OCI-LY1 (cell line): ENCODE measurements around the gene RPRD2.

ENCODE experiments used
- H2AFZ ChIP-seq: fragments of 200-600 bp; sonication (generic), shearing (Covaris generic); 2 replicates; pipeline ENCODE4 v1.6.0; 2014; ENCODE audit warnings: antibody characterized with exemption, mild to moderate bottlenecking, low read length
- H3F3A ChIP-seq: fragments of 200-600 bp; sonication (generic), shearing (Covaris generic); 2 replicates; pipeline ENCODE4 v1.6.0; 2014; ENCODE audit warnings: mild to moderate bottlenecking, antibody characterized with exemption, low read length, moderate library complexity; ENCODE audit not compliant: insufficient read depth
- H3K27ac ChIP-seq: fragments of 200-600 bp; sonication (generic); 2 replicates; pipeline ENCODE4 v1.5.1; 2014; ENCODE audit warnings: low read length, mixed run types, mild to moderate bottlenecking, low read depth; ENCODE audit not compliant: poor library complexity, severe bottlenecking
- H3K27me3 ChIP-seq: fragments of 200-600 bp; sonication (generic); 2 replicates; pipeline ENCODE4 v1.6.0; 2014; ENCODE audit warnings: antibody characterized with exemption, mild to moderate bottlenecking, low read length, moderate library complexity; ENCODE audit not compliant: insufficient read depth
- H3K36me3 ChIP-seq: fragments of 200-600 bp; sonication (generic); 2 replicates; pipeline ENCODE4 v1.6.1; 2014; ENCODE audit warnings: mild to moderate bottlenecking, antibody characterized with exemption, low read length, moderate library complexity, mixed read lengths; ENCODE audit not compliant: insufficient read depth
- H3K4me1 ChIP-seq: fragments of 200-600 bp; sonication (generic); 2 replicates; pipeline ENCODE4 v1.5.1; 2014; ENCODE audit warnings: mild to moderate bottlenecking, low read length, moderate library complexity; ENCODE audit not compliant: insufficient read depth, severe bottlenecking
- H3K4me2 ChIP-seq: fragments of 200-600 bp; sonication (generic), shearing (Covaris generic); 2 replicates; pipeline ENCODE4 v1.6.1; 2014; ENCODE audit warnings: low read length
- H3K4me3 ChIP-seq: fragments of 200-600 bp; sonication (generic); 2 replicates; pipeline ENCODE4 v1.5.1; 2014; ENCODE audit warnings: low read length, low read depth, mild to moderate bottlenecking, mixed read lengths; ENCODE audit not compliant: poor library complexity, severe bottlenecking
- H3K79me2 ChIP-seq: fragments of 200-600 bp; shearing (Covaris generic); 2 replicates; pipeline ENCODE4 v1.6.1; 2016; ENCODE audit warnings: mixed run types, low read length, mixed read lengths; ENCODE audit not compliant: insufficient read depth
- H3K9ac ChIP-seq: fragments of 200-600 bp; sonication (generic), shearing (Covaris generic); 2 replicates; pipeline ENCODE4 v1.6.1; 2014; ENCODE audit warnings: mild to moderate bottlenecking, low read length, mixed read lengths
- H3K9me2 ChIP-seq: fragments of 200-600 bp; sonication (generic), shearing (Covaris generic); 2 replicates; pipeline ENCODE4 v1.6.1; 2014; ENCODE audit warnings: low read depth, mild to moderate bottlenecking, low read length, mixed read lengths
- H3K9me3 ChIP-seq: fragments of 200-600 bp; shearing (Covaris generic); 2 replicates; pipeline ENCODE4 v1.6.1; 2014; ENCODE audit warnings: low read length, mixed read lengths
- H4K20me1 ChIP-seq: fragments of 200-600 bp; sonication (generic), shearing (Covaris generic); 2 replicates; pipeline ENCODE4 v1.6.0; 2016; ENCODE audit warnings: mild to moderate bottlenecking, low read length; ENCODE audit not compliant: insufficient read depth
- CTCF ChIP-seq: fragments of 200-600 bp; sonication (generic), shearing (Covaris generic); IDR thresholded peaks from 2 replicates; pipeline ENCODE4 v1.5.1; 2017; ENCODE audit warnings: mild to moderate bottlenecking, antibody characterized with exemption, low read length, moderate library complexity, mixed read lengths
- EZH2 ChIP-seq: fragments of 200-600 bp; sonication (generic), shearing (Covaris generic); IDR thresholded peaks from 2 replicates; pipeline ENCODE4 v1.8.0; 2017; ENCODE audit warnings: borderline replicate concordance, mixed run types, mild to moderate bottlenecking, antibody characterized with exemption, low read length, moderate library complexity, mixed read lengths

The RPRD2 gene

GRCh38 chr1:150474869-150475268, 110.9 kb downstream of the RPRD2 start:
- peaks cover 34% of the 10 kb centered on the region for H3K36me3 ChIP-seq
- H3K4me3 ChIP-seq, result no peak overlapping the region
- H3K9me2 ChIP-seq, result no peaks in the 10 kb centered on the region
- H3K27me3 ChIP-seq, result no peaks in the 10 kb centered on the region
- no peaks in the 10 kb centered on the region for H3F3A ChIP-seq
- H4K20me1 ChIP-seq, result no peaks in the 10 kb centered on the region
- no peak for TF ChIP-seq EZH2
- no peak for TF ChIP-seq CTCF
- H3K27ac ChIP-seq, result no peak overlapping the region
- no peaks in the 10 kb centered on the region for H3K79me2 ChIP-seq
- H3K4me1 ChIP-seq, result no peaks in the 10 kb centered on the region
- no peak overlapping the region for H2AFZ ChIP-seq
- H3K4me2 ChIP-seq, result no peak overlapping the region
- no peak overlapping the region for H3K9ac ChIP-seq
- no peaks in the 10 kb centered on the region for H3K9me3 ChIP-seq

- Histone ChIP-seq H3K79me2 (no peaks in the 10 kb centered on the region), H3K9me3 (no peaks in the 10 kb centered on the region), H3K9me2 (no peaks in the 10 kb centered on the region), H3F3A (no peaks in the 10 kb centered on the region), H3K36me3 (peaks cover 15% of the 10 kb centered on the region), H3K9ac (no peak overlapping the region), H4K20me1 (no peaks in the 10 kb centered on the region), H3K4me3 (no peak overlapping the region), H3K27me3 (no peaks in the 10 kb centered on the region), H3K4me2 (no peak overlapping the region), H3K4me1 (no peaks in the 10 kb centered on the region), H3K27ac (no peak overlapping the region), H2AFZ (no peak overlapping the region)
- TF ChIP-seq CTCF (no peak), EZH2 (no peak)
These were observed 112.8 kb downstream of the RPRD2 start for GRCh38 chr1:150476754-150477153.

- Histone ChIP-seq H3K9me3 (no peaks in the 10 kb centered on the region), H3F3A (no peaks in the 10 kb centered on the region), H2AFZ (no peak overlapping the region), H3K27ac (no peak overlapping the region), H3K9ac (no peak overlapping the region), H3K4me2 (no peak overlapping the region), H3K27me3 (no peaks in the 10 kb centered on the region), H3K79me2 (no peaks in the 10 kb centered on the region), H3K4me3 (no peak overlapping the region), H3K36me3 (peaks cover 10% of the 10 kb centered on the region), H4K20me1 (no peaks in the 10 kb centered on the region), H3K9me2 (no peaks in the 10 kb centered on the region), H3K4me1 (no peaks in the 10 kb centered on the region)
- TF ChIP-seq CTCF, result no peak
- no peak for TF ChIP-seq EZH2
These were observed 113.4 kb downstream of the RPRD2 start for GRCh38 chr1:150477320-150477719.
